ENCODE results near the gene GCK.

GCK gene

DNA sequence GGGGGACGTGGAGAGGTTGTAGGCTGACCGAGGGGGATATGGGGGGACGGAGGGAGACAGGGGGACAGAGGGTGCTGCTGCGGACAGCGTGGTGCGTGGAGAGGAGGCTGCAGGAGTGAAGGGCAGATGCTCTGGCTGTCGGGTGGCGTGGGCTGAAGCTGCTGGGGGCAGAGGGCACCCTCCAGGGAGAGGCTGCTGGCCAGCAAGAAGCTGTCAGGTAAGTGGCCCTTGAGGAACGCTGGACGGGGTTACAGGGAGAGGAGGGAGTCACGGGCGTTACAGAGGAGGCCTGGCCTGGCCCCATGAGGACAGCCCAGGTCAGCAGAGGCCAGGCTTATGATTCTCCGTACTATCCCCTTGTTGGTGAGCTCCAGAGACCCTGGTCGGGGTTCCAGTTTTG lies 38.7 kb upstream of the GCK start:
- in situ Hi-C loops (cut with MboI; ENCODE audit: low pct_unique_long_range_greater_than_20kb, low sequenced_read_pairs, unreplicated experiment) = no loop called here
- no peak for DNase-seq (ENCODE audit: low spot score)
- no peak for TF ChIP-seq CTCF (IDR thresholded peaks at IDR 0.05; ENCODE audit: extremely low read depth, insufficient read depth, missing control alignments)

DNA sequence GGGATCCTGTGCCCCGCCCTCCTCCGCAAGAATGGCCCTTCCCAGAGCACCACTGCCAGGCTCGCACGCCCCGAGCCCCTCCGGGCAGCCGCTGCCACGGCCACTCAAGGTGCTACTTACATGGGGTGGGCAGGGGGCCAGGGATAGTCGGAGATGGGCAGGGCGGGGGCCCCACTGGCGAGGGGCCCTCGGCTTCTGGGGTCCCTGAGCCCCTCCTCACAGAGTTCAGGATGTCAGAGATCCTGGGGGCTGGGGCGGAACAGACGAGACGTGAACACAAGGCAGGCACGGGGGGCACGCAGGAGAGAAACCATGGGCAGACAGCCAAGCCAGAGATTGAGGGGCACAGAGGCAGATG lies 37.1 kb upstream of the GCK start:
- no peak for DNase-seq (ENCODE audit: low spot score)
- in situ Hi-C loops (cut with MboI; ENCODE audit: low pct_unique_long_range_greater_than_20kb, low sequenced_read_pairs, unreplicated experiment) = no loop called here
- TF ChIP-seq CTCF (IDR thresholded peaks at IDR 0.05; ENCODE audit: extremely low read depth, insufficient read depth, missing control alignments) = no peak

DNA sequence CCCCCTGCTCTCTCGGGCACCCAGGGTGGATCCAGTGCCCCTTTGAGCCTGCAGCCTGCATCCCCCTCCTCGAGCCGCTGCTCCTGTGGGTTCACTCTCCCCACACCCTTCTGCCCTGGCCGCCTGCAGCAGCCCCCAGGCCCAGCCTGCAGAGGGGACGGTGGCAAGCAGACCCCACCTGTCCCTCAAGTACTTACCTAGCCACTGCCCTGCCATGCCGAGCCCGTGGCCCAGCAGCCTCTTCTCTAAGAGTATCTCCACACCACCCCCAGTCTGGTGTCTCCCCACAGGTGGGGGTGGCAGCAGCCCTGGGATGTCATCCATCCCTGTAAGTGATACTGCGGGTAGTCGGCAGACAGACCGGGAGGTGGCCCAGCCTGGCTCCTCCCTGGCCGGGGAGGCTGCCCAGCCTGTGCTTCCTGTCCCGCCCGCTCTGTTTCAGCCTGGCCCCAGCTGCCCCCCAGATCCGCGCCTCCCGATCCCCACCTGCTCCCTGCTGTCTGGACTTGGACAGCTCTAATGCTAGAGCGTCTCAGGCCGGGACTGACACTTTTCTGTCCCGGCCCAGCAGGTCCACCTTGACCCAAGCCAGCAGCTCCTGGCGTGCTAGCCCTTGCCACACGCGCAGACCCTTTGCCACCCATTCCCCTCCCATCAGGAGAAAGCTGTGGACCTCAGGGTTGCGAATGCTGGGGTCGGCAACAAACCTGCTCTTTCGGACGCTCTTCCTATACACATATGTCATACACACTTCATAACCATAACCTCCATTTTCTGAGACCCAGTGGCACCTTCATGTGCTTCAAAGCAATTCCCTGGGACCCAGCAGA lies 36.5 kb upstream of the GCK start:
- no peak for DNase-seq (ENCODE audit: low spot score)
- TF ChIP-seq CTCF (IDR thresholded peaks at IDR 0.05; ENCODE audit: extremely low read depth, insufficient read depth, missing control alignments) = no peak
- in situ Hi-C loops (cut with MboI; ENCODE audit: low pct_unique_long_range_greater_than_20kb, low sequenced_read_pairs, unreplicated experiment) = no loop called here

DNA sequence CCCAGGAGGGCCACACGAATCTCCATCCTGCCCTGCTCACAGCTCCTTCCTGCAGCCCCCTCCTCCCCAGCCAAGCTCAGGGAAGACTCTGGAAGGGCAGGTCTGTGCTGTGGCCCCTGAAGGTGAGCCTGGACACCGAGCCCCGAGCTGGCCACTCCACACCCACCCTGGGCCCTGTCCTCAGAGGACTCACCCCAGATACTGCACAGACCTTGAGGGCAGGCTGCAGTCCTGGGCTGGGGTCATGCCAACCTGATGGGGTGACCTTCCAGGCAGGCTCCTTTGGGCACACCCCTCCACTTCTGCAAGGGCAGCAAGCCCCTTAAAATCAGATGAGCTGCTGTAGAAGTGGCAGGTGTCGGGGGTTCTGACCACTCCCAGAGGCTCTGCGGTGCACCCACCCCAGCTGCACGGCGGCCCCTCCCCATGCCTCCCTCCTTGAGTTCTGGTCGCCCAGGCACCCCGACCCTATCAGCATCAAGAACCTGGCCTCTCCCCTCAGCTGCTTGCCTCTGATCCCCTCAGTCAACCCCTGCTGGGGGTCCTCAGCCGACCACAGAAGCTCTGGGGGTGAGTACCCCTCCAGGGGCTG lies 35.8 kb upstream of the GCK start:
- no peak for DNase-seq (ENCODE audit: low spot score)
- in situ Hi-C loops (cut with MboI; ENCODE audit: low pct_unique_long_range_greater_than_20kb, low sequenced_read_pairs, unreplicated experiment) = no loop called here
- no peak for TF ChIP-seq CTCF (IDR thresholded peaks at IDR 0.05; ENCODE audit: extremely low read depth, insufficient read depth, missing control alignments)

GRCh38 chr7:44224080-44224973 lies 35.1 kb upstream of the GCK start:
- TF ChIP-seq CTCF (IDR thresholded peaks at IDR 0.05; ENCODE audit: extremely low read depth, insufficient read depth, missing control alignments) = no peak
- in situ Hi-C loops (cut with MboI; ENCODE audit: low pct_unique_long_range_greater_than_20kb, low sequenced_read_pairs, unreplicated experiment) = no loop called here
- DNase-seq (ENCODE audit: low spot score) = no peak

- no peak for TF ChIP-seq CTCF (IDR thresholded peaks at IDR 0.05; ENCODE audit: extremely low read depth, insufficient read depth, missing control alignments)
- in situ Hi-C loops (cut with MboI; ENCODE audit: low pct_unique_long_range_greater_than_20kb, low sequenced_read_pairs, unreplicated experiment) = no loop called here
- DNase-seq (ENCODE audit: low spot score) = no peak
Observed at GRCh38 chr7:44223362-44224079, 34.3 kb upstream of the GCK start.
